Neural crest cell (in vitro differentiated cells): ENCODE measurements around the gene CLSTN1. TPM values are rescaled to one million over a fixed set of nuclear protein-coding genes. Genes with fewer than 3 reads are reported as not detected.

Experiments used
- DNase-seq: peaks from one replicate; pipeline ENCODE4 v3.0.0; 2021; ENCODE audit warnings: low read depth, mixed read lengths, low spot score
- H3K27ac Mint-ChIP-seq: one replicate; pipeline ENCODE4 v1.8.0; 2021; ENCODE audit warnings: mild to moderate bottlenecking, mixed read lengths; ENCODE audit not compliant: unreplicated experiment
- H3K27me3 Mint-ChIP-seq: 2 replicates; pipeline ENCODE4 v1.8.0; 2021; ENCODE audit warnings: low read depth, mild to moderate bottlenecking, mixed read lengths
- H3K36me3 Mint-ChIP-seq: 2 replicates; pipeline ENCODE4 v1.8.0; 2021; ENCODE audit warnings: low read depth, mild to moderate bottlenecking, mixed read lengths
- H3K4me1 Mint-ChIP-seq: 2 replicates; pipeline ENCODE4 v1.8.0; 2021; ENCODE audit warnings: mixed read lengths
- H3K4me3 Mint-ChIP-seq: one replicate; pipeline ENCODE4 v1.8.0; 2021; ENCODE audit warnings: mild to moderate bottlenecking, mixed read lengths
- H3K9me3 Mint-ChIP-seq: 2 replicates; pipeline ENCODE4 v1.8.0; 2021; ENCODE audit warnings: mixed read lengths
- total RNA-seq: library from RNA; stranded (reverse); gene quantifications from 2 replicates; pipeline ENCODE4 v1.2.1, GENCODE V29; 2021
- TF ChIP-seq, protein P1 (sequence below): fragments of 200-600 bp; sonication (generic); conservative IDR thresholded peaks from 2 replicates; pipeline ENCODE4 v1.5.0; 2021; ENCODE audit warnings: antibody characterized with exemption, mild to moderate bottlenecking

The CLSTN1 gene
- total RNA-seq, 1 donor from 2014 or later = 136 TPM

DNA sequence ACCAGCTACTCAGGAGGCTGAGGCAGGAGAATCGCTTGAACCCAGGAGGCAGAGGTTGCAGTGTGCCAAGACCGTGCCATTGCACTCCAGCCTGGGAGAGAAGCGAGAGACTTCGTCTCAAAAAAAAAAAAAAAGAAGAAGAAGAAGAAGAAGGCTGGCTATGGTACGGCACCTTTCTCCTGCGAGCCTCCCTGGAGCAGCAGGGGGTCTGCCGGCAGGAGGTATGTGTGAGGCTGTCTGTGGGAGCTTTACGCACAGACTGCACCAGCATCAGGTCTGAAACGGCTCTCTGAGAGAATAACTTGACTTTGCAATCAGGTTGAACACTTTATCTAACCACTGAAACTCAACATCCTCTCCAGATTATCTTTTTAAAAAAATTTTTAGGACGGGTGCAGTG lies 44.9 kb downstream of the CLSTN1 start:
- Mint-ChIP-seq H3K4me3 (no peak overlapping the region), H3K4me1 (peaks cover 9% of the 10 kb centered on the region), H3K27me3 (no peaks in the 10 kb centered on the region), H3K9me3 (no peaks in the 10 kb centered on the region), H3K36me3 (peaks cover 4% of the 10 kb centered on the region), H3K27ac (no peak overlapping the region)
- TF ChIP-seq, protein P1, sequence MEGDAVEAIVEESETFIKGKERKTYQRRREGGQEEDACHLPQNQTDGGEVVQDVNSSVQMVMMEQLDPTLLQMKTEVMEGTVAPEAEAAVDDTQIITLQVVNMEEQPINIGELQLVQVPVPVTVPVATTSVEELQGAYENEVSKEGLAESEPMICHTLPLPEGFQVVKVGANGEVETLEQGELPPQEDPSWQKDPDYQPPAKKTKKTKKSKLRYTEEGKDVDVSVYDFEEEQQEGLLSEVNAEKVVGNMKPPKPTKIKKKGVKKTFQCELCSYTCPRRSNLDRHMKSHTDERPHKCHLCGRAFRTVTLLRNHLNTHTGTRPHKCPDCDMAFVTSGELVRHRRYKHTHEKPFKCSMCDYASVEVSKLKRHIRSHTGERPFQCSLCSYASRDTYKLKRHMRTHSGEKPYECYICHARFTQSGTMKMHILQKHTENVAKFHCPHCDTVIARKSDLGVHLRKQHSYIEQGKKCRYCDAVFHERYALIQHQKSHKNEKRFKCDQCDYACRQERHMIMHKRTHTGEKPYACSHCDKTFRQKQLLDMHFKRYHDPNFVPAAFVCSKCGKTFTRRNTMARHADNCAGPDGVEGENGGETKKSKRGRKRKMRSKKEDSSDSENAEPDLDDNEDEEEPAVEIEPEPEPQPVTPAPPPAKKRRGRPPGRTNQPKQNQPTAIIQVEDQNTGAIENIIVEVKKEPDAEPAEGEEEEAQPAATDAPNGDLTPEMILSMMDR = no peak
- DNase-seq = no peak

DNA sequence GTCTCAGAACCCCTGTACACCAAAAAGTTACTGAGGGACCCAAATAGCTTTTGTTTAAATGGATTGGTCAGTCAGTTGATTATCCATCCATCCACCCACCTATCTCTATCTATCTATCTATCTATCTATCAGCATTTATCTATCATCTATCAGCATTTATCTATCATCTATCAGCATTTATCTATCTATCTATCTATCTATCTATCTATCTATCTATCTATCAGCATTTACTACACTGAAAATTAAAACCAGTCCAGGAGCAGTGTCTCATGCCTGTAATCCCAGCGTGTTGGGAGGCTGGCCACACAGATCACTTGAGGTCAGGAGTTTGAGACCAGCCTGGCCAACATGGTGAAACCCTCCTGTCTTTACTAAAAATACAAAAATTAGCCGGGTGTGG lies 47.1 kb downstream of the CLSTN1 start:
- H3K36me3 Mint-ChIP-seq = peaks cover 6% of the 10 kb centered on the region
- no peaks in the 10 kb centered on the region for H3K27me3 Mint-ChIP-seq
- DNase-seq = no peak
- peaks cover 9% of the 10 kb centered on the region for H3K4me1 Mint-ChIP-seq
- no peak overlapping the region for H3K4me3 Mint-ChIP-seq
- H3K27ac Mint-ChIP-seq = no peak overlapping the region
- no peaks in the 10 kb centered on the region for H3K9me3 Mint-ChIP-seq
- TF ChIP-seq, protein P1 = no peak

DNA sequence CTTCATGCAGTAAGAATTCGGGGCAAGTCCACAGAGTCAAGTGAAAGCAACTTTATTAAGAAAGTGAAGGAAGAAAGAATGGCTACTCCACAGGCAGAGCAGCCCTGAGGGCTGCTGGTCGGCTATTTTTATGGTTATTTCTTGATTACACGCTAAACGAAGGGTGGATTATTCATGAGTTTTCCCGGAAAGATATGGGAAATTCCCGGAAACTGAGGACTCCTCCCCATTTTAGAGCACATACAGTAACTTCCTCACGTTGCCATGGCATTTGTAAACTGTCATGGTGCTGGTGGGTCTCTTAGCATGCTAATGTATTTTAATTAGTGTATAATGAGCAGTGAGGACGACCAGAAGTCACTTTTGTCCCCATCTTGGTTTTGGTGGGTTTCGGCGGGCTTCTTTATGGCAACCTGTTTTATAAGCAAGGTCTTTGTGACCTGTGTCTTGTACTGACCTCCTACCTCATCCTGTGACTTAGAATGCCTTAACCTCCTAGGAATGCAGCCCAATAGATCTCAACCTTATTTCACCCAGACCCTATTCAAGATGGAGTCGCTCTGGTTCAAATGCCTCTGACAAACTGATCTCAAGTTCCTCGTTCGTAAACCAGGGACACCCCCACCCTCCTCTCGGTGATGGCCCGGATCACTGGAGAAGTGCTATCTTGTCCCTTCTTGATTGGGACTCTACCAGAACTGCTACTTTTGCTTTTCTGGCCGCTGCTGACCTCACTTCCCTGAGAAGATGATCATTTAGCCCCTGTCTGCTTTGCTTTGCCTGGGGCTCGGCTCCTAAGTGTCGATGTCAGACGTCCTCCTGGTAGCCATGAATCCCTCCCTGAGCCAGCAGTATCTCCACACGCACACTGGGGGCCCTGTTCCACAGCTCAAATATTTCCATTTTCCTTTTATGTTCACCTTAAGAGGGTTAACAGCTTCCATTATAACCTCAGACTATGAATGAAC lies 48.8 kb downstream of the CLSTN1 start:
- H3K27ac Mint-ChIP-seq = peak overlapping the region; percentile 82
- H3K36me3 Mint-ChIP-seq = peaks cover 6% of the 10 kb centered on the region
- TF ChIP-seq, protein P1 = no peak
- H3K9me3 Mint-ChIP-seq = no peaks in the 10 kb centered on the region
- peaks cover 9% of the 10 kb centered on the region for H3K4me1 Mint-ChIP-seq
- H3K4me3 Mint-ChIP-seq = no peak overlapping the region
- H3K27me3 Mint-ChIP-seq = no peaks in the 10 kb centered on the region
- DNase-seq = no peak

DNA sequence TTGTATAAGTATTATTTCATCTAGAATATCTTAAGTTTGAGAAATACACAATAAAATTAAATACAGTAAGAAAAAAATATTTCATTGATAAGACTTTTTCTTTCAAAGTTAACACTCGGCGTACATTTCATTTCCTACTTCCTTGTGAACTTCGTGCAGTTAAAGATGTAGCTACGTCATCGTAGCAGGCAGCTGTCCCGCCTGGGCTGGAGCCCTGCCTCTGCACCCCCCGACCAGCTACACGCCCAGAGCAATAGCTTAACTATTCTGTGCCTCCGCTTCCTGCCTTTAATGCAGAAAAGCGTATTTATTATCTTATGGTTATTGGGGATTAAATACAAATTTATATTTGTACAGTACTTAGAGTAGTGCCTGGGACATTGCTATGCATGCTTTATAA lies 53.5 kb downstream of the CLSTN1 start:
- Mint-ChIP-seq H3K4me1 (peaks cover 14% of the 10 kb centered on the region), H3K9me3 (no peaks in the 10 kb centered on the region), H3K27ac (no peak overlapping the region), H3K36me3 (peaks cover 2% of the 10 kb centered on the region), H3K4me3 (no peak overlapping the region), H3K27me3 (no peaks in the 10 kb centered on the region)
- TF ChIP-seq, protein P1 = no peak
- DNase-seq = no peak

DNA sequence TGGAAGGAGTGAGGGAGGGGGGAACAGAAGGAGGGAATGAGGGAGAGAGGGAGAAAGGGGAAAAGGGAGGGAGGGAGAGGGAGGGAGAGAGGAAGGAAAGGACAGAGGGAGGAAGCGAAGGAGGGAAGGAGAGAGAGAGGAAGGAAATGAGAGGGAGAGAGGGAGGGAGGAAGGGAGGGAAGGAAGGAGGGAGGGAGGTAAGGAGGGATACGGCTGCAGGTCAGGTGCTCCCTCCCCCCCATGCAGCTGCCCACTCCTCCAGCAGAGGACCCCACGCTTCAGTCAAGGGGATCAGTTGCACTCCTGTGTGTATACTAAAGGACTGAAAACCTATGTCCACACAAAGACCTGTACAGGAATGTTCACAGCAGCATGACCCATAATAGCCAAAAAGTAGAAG lies 54.8 kb downstream of the CLSTN1 start:
- Mint-ChIP-seq H3K27me3 (no peaks in the 10 kb centered on the region), H3K27ac (no peak overlapping the region), H3K9me3 (no peaks in the 10 kb centered on the region), H3K4me1 (peaks cover 19% of the 10 kb centered on the region), H3K4me3 (no peak overlapping the region), H3K36me3 (peaks cover 6% of the 10 kb centered on the region)
- TF ChIP-seq, protein P1 = no peak
- no peak for DNase-seq
